ENCODE data around the gene CNOT1.

DNA sequence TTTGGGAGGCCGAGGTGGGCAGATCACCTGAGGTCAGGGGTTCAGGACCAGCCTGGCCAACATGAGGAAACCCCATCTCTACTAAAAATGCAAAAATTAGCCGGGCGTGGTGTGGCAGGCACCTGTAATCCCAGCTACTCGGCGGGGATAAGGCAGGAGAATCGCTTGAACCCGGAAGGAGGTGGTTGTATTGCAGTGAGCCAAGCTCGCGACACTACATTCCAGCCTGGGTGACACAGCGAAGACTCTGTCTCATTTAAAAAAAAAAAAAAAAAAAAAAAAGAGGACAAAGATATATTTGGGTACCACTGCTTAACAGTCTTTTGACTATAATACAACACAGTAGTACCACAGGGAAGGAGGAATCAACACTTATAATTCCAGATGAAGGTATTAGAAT is 9.2 kb downstream of the CNOT1 start:
- TF ChIP-seq CTCF (IDR thresholded peaks at IDR 0.05; ENCODE audit: low read depth, low read length) (no peak), EZH2phosphoT487 (IDR thresholded peaks at IDR 0.05; ENCODE audit: low read depth) (no peak)
